HEK293 (cell line): ENCODE data around the gene PCOLCE2.

Experiments used
- CTCF ChIA-PET: fragments of 350-600 bp; formaldehyde crosslinking; extraction: SDS; loops from one replicate; lab custom pipeline; 2021; ENCODE audit warnings: antibody characterized with exemption; lab: Yijun Ruan, JAX
- POLR2A ChIA-PET: fragments of 300-600 bp; formaldehyde crosslinking; extraction: SDS; loops from one replicate; lab custom pipeline; 2020; ENCODE audit warnings: antibody characterized with exemption, inconsistent platforms; lab: Yijun Ruan, JAX
- H3K27ac ChIP-seq: fragments of 200-500 bp; sonication (Bioruptor generic); 2 replicates; pipeline ENCODE4 v1.5.1; 2014; ENCODE audit warnings: low read depth, low read length, control low read depth, inconsistent platforms; ENCODE audit errors: extremely low read depth
- H3K36me3 ChIP-seq, 2 experiments: fragments of 200-500 bp in 1 of 2; sonication (Bioruptor generic) in 1 of 2; 1 replicate in 1 of 2; 2 replicates in 1 of 2; pipeline ENCODE4 v1.5.1; 2014 to 2017; ENCODE audit warnings: inconsistent platforms in 2 of 2, low read length in 2 of 2; ENCODE audit not compliant: control insufficient read depth in 2 of 2, insufficient read depth in 1 of 2
- H3K4me1 ChIP-seq: fragments of 200-500 bp; sonication (Bioruptor generic); 2 replicates; pipeline ENCODE4 v1.5.1; 2014; ENCODE audit warnings: mild to moderate bottlenecking, low read length, inconsistent platforms; ENCODE audit not compliant: control insufficient read depth, insufficient read depth
- H3K4me3 ChIP-seq: 2 replicates; pipeline ENCODE4 v1.5.1; 2011; ENCODE audit warnings: low read depth, mild to moderate bottlenecking, control low read depth, low read length, moderate library complexity
- H3K9me3 ChIP-seq: fragments of 200-500 bp; sonication (Bioruptor generic); 2 replicates; pipeline ENCODE4 v1.5.1; 2014; ENCODE audit warnings: low read depth, low read length, inconsistent platforms; ENCODE audit not compliant: control insufficient read depth, insufficient read depth
- KLF9 ChIP-seq: fragments of 450-650 bp; formaldehyde crosslinking; IDR thresholded peaks from 2 replicates; pipeline ENCODE4 v1.5.1; 2016; ENCODE audit warnings: missing biosample characterization, missing genetic modification characterization, low read depth
- OSR2 ChIP-seq: fragments of 450-650 bp; formaldehyde crosslinking; IDR thresholded peaks from 2 replicates; pipeline ENCODE4 v1.5.1; 2016; ENCODE audit warnings: missing biosample characterization, missing genetic modification characterization
- SCRT2 ChIP-seq: fragments of 450-650 bp; formaldehyde crosslinking; IDR thresholded peaks from 2 replicates; pipeline ENCODE4 v1.5.1; 2016; ENCODE audit warnings: missing biosample characterization, missing genetic modification characterization
- SP7 ChIP-seq: fragments of 450-650 bp; formaldehyde crosslinking; IDR thresholded peaks from 2 replicates; pipeline ENCODE4 v1.5.1; 2016; ENCODE audit warnings: missing biosample characterization, missing genetic modification characterization
- ZFHX2 ChIP-seq: fragments of 450-650 bp; formaldehyde crosslinking; conservative IDR thresholded peaks from 2 replicates; pipeline ENCODE4 v1.5.1; 2016; ENCODE audit warnings: missing biosample characterization, missing genetic modification characterization
- ZNF341 ChIP-seq: fragments of 450-650 bp; formaldehyde crosslinking; IDR thresholded peaks from 2 replicates; pipeline ENCODE4; 2016; ENCODE audit warnings: low read depth, missing biosample characterization, missing genetic modification characterization
- ZNF561 ChIP-seq: fragments of 450-650 bp; IDR thresholded peaks from 2 replicates; pipeline ENCODE4 v1.5.1; 2018; ENCODE audit warnings: missing biosample characterization, missing genetic modification characterization, borderline replicate concordance
- ZNF624 ChIP-seq: fragments of 450-650 bp; formaldehyde crosslinking; IDR thresholded peaks from 2 replicates; pipeline ENCODE4 v1.5.1; 2017; ENCODE audit warnings: missing biosample characterization, missing genetic modification characterization
- ZNF660 ChIP-seq: fragments of 450-650 bp; IDR thresholded peaks from 2 replicates; pipeline ENCODE4 v1.5.1; 2018; ENCODE audit warnings: missing biosample characterization, mild to moderate bottlenecking, missing genetic modification characterization
- ZNF843 ChIP-seq: fragments of 450-650 bp; formaldehyde crosslinking; IDR thresholded peaks from 2 replicates; pipeline ENCODE4 v1.5.1; 2016; ENCODE audit warnings: missing biosample characterization, missing genetic modification characterization
- TF ChIP-seq, protein P1 (sequence below): fragments of 450-650 bp; formaldehyde crosslinking; IDR thresholded peaks from 2 replicates; pipeline ENCODE4 v1.5.1; 2016; ENCODE audit warnings: missing biosample characterization, missing genetic modification characterization
- TF ChIP-seq, protein P2 (sequence below): fragments of 450-650 bp; formaldehyde crosslinking; IDR thresholded peaks from 2 replicates; pipeline ENCODE4 v1.5.1; 2016; ENCODE audit warnings: missing biosample characterization, missing genetic modification characterization
- TF ChIP-seq, protein P3 (sequence below): fragments of 450-650 bp; IDR thresholded peaks from 2 replicates; pipeline ENCODE4 v1.5.1; 2018; ENCODE audit warnings: missing biosample characterization, missing genetic modification characterization

Gene PCOLCE2

DNA sequence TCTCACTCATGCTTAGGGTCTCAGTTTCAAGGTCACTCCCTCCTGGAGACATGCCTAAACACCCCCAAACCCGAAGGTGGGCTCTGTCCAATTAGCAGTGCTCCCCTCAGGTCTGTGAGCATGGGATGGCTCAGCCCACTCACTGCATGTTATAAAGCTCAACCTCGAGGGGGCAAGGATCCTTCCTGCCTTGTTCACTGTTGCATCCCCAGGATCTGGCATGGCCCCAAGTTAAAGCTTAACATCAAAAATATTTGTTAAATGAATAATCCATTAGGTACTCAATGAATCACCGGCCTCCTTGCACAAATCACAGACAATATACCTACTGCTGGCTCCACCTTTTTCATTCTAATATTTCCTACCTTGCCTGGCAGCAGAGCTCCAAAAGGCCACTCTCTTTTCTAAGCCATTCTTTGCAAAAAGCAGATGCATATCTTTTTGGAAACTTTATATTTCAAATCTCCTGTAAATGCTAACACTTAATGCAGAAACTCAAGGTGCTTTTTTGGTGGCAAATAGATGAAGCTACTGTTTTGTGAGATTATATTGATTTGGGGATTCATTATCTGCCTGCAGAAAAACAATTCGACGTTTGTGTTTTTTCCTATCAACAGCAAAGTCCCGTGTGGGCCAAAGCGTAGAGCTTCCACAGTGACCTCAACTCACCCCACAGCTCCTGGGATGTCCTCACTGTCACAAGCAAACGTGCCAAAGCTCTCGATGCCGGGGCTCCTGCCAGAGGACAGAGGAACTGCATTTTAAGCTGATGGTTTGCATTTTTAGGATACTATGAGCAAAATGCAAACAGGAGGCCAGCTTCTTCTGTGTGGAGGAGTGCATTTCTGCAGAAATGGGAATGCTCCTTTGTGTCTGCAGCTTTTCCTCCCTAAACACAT lies 35.4 kb downstream of the PCOLCE2 start:
- TF ChIP-seq, protein P1, sequence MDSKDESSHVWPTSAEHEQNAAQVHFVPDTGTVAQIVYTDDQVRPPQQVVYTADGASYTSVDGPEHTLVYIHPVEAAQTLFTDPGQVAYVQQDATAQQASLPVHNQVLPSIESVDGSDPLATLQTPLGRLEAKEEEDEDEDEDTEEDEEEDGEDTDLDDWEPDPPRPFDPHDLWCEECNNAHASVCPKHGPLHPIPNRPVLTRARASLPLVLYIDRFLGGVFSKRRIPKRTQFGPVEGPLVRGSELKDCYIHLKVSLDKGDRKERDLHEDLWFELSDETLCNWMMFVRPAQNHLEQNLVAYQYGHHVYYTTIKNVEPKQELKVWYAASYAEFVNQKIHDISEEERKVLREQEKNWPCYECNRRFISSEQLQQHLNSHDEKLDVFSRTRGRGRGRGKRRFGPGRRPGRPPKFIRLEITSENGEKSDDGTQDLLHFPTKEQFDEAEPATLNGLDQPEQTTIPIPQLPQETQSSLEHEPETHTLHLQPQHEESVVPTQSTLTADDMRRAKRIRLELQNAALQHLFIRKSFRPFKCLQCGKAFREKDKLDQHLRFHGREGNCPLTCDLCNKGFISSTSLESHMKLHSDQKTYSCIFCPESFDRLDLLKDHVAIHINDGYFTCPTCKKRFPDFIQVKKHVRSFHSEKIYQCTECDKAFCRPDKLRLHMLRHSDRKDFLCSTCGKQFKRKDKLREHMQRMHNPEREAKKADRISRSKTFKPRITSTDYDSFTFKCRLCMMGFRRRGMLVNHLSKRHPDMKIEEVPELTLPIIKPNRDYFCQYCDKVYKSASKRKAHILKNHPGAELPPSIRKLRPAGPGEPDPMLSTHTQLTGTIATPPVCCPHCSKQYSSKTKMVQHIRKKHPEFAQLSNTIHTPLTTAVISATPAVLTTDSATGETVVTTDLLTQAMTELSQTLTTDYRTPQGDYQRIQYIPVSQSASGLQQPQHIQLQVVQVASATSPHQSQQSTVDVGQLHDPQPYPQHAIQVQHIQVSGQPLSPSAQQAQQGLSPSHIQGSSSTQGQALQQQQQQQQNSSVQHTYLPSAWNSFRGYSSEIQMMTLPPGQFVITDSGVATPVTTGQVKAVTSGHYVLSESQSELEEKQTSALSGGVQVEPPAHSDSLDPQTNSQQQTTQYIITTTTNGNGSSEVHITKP (tag by site-specific recombination), result peak; percentile 50
- TF ChIP-seq ZFHX2 (tag by site-specific recombination) (peak; percentile 32; the same call in 1 of the 2 replicates), ZNF660 (tag by site-specific recombination) (no peak)
- CTCF ChIA-PET, result interaction anchor here (0.6 to 1.2 kb wide), 7 partner anchors 10 to 138 kb away, joined by 3 to 5 read pairs (median 3); no protein-coding TSS in a partner anchor

DNA sequence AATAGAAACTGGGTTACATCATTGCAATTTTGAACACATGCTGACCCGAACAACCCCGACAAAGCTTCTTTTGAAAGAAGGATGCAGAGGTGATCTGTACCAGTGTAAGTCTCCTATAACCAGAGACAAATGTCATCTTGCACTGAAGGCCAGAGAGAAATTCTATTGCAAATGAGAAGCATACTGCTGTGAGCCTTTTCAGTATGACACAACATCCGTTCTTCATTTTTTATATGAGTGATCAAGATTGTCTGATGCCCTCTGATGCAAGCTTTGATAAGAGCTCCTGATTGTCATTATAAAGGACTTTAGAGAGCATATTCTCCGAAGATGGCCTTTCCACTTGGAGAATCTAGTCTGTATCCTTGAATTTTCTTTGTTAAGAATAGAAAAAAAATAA lies 36.9 kb downstream of the PCOLCE2 start:
- TF ChIP-seq, protein P2, sequence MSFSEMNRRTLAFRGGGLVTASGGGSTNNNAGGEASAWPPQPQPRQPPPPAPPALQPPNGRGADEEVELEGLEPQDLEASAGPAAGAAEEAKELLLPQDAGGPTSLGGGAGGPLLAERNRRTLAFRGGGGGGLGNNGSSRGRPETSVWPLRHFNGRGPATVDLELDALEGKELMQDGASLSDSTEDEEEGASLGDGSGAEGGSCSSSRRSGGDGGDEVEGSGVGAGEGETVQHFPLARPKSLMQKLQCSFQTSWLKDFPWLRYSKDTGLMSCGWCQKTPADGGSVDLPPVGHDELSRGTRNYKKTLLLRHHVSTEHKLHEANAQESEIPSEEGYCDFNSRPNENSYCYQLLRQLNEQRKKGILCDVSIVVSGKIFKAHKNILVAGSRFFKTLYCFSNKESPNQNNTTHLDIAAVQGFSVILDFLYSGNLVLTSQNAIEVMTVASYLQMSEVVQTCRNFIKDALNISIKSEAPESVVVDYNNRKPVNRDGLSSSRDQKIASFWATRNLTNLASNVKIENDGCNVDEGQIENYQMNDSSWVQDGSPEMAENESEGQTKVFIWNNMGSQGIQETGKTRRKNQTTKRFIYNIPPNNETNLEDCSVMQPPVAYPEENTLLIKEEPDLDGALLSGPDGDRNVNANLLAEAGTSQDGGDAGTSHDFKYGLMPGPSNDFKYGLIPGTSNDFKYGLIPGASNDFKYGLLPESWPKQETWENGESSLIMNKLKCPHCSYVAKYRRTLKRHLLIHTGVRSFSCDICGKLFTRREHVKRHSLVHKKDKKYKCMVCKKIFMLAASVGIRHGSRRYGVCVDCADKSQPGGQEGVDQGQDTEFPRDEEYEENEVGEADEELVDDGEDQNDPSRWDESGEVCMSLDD (tag by site-specific recombination), result no peak
- Histone ChIP-seq H3K4me3 (no peak overlapping the region), H3K9me3 (no peaks in the 10 kb centered on the region), H3K27ac (no peak overlapping the region), H3K36me3 (no peaks in the 10 kb centered on the region), H3K4me1 (no peaks in the 10 kb centered on the region)
- ChIA-PET CTCF (no interaction called here), POLR2A (no interaction called here)

More for the DNA sequence above, 35.4 kb downstream of the PCOLCE2 start:
- POLR2A ChIA-PET, result no interaction called here
- H3K9me3 ChIP-seq, result no peaks in the 10 kb centered on the region
- H3K36me3 ChIP-seq, result no peaks in the 10 kb centered on the region
- H3K27ac ChIP-seq, result no peak overlapping the region
- H3K4me1 ChIP-seq, result no peaks in the 10 kb centered on the region
- H3K4me3 ChIP-seq, result no peak overlapping the region

DNA sequence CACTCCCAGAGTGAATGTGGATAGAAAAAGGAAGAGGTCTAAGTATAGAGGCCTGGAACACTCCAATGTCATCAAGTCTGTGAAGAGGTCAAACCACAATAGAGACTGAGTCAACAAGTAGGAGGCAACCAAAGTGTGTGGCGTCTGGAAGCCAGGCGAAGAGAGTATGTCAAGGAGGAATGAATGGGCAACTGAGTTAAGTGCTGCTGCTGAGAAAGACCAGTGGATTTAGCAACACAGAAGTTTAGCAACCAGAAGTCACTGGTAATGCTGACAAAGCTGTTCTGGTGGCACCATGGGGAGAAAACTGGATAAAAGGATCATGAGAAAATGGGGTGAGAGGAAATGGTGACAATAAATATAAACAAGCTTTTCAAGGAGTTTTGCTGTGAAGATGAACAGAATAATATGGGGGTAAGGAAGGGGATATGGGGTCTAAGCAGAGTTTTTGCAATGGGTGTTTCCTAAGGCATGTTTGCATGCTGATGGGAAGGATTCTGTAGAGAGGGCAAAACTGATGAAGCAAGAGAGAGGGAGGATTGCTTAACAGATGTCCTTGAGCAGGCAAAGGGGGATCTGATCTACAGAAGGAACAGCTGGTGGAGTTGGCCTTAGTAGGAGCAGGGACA lies 38.4 kb downstream of the PCOLCE2 start:
- CTCF ChIA-PET, result interaction anchor here (0.7 to 2.0 kb wide), 3 partner anchors 21 to 142 kb away, joined by 3 to 11 read pairs (median 3); no protein-coding TSS in a partner anchor
- POLR2A ChIA-PET, result no interaction called here
- Histone ChIP-seq H3K4me3 (no peak overlapping the region), H3K36me3 (no peaks in the 10 kb centered on the region), H3K9me3 (no peaks in the 10 kb centered on the region), H3K27ac (no peak overlapping the region), H3K4me1 (no peaks in the 10 kb centered on the region)
- TF ChIP-seq ZNF624 (tag by site-specific recombination) (no peak), SCRT2 (tag by site-specific recombination) (peak; percentile 60; the same call in 1 of the 2 replicates), SP7 (tag by site-specific recombination) (peak; percentile 91), ZNF843 (0 out of 2 replicates have a peak, but pooled peaks have one; percentile 18), OSR2 (tag by site-specific recombination) (peak; percentile 89), ZFHX2 (tag by site-specific recombination) (0 out of 2 replicates have a peak, but pooled peaks have one; percentile 36), KLF9 (tag by site-specific recombination) (no peak), ZNF341 (tag by site-specific recombination) (peak; percentile 23; the same call in 1 of the 2 replicates), ZNF561 (tag by site-specific recombination) (no peak)
- TF ChIP-seq, protein P1 (tag by site-specific recombination), result peak; percentile 71
- TF ChIP-seq, protein P3, sequence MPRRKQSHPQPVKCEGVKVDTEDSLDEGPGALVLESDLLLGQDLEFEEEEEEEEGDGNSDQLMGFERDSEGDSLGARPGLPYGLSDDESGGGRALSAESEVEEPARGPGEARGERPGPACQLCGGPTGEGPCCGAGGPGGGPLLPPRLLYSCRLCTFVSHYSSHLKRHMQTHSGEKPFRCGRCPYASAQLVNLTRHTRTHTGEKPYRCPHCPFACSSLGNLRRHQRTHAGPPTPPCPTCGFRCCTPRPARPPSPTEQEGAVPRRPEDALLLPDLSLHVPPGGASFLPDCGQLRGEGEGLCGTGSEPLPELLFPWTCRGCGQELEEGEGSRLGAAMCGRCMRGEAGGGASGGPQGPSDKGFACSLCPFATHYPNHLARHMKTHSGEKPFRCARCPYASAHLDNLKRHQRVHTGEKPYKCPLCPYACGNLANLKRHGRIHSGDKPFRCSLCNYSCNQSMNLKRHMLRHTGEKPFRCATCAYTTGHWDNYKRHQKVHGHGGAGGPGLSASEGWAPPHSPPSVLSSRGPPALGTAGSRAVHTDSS (tag by site-specific recombination), result no peak
